ENCODE measurements around the gene TMEM79.

The TMEM79 gene

GRCh38 chr1:156289857-156290256 is 5.7 kb downstream of the TMEM79 start:
- no peak overlapping the region for H3K4me3 ChIP-seq (ENCODE audit: low read depth, low read length)
- H3K36me3 ChIP-seq (ENCODE audit: control insufficient read depth, insufficient read depth, low read length): peaks cover 12% of the 10 kb centered on the region
- H3K4me1 ChIP-seq (ENCODE audit: control insufficient read depth, insufficient read depth, low read length): no peaks in the 10 kb centered on the region
- H3K9me3 ChIP-seq (ENCODE audit: control insufficient read depth, insufficient read depth, low read length): no peaks in the 10 kb centered on the region
- H3K27me3 ChIP-seq (ENCODE audit: control insufficient read depth, insufficient read depth, low read length): no peaks in the 10 kb centered on the region
- H3K9ac ChIP-seq (ENCODE audit: low read depth, low read length): no peak overlapping the region

GRCh38 chr1:156291226-156292061 is 7.3 kb downstream of the TMEM79 start:
- no peaks in the 10 kb centered on the region for H3K4me1 ChIP-seq (ENCODE audit: control insufficient read depth, insufficient read depth, low read length)
- peak overlapping the region; percentile 88 for H3K9ac ChIP-seq (ENCODE audit: low read depth, low read length)
- H3K36me3 ChIP-seq (ENCODE audit: control insufficient read depth, insufficient read depth, low read length): peaks cover 8% of the 10 kb centered on the region
- H3K27me3 ChIP-seq (ENCODE audit: control insufficient read depth, insufficient read depth, low read length): no peaks in the 10 kb centered on the region
- no peaks in the 10 kb centered on the region for H3K9me3 ChIP-seq (ENCODE audit: control insufficient read depth, insufficient read depth, low read length)
- peak overlapping the region; percentile 92 for H3K4me3 ChIP-seq (ENCODE audit: low read depth, low read length)

GRCh38 chr1:156293098-156293434 is 8.9 kb downstream of the TMEM79 start:
- Histone ChIP-seq H3K27me3 (ENCODE audit: control insufficient read depth, insufficient read depth, low read length) (no peaks in the 10 kb centered on the region), H3K9ac (ENCODE audit: low read depth, low read length) (no peak overlapping the region), H3K4me3 (ENCODE audit: low read depth, low read length) (no peak overlapping the region), H3K9me3 (ENCODE audit: control insufficient read depth, insufficient read depth, low read length) (no peaks in the 10 kb centered on the region), H3K36me3 (ENCODE audit: control insufficient read depth, insufficient read depth, low read length) (peaks cover 8% of the 10 kb centered on the region), H3K4me1 (ENCODE audit: control insufficient read depth, insufficient read depth, low read length) (no peaks in the 10 kb centered on the region)

- Histone ChIP-seq H3K9ac (ENCODE audit: low read depth, low read length) (no peak overlapping the region), H3K4me3 (ENCODE audit: low read depth, low read length) (no peak overlapping the region)
Observed at GRCh38 chr1:156293895-156294294, 9.8 kb downstream of the TMEM79 start.

GRCh38 chr1:156295391-156295947 is 11.3 kb downstream of the TMEM79 start, which contains the start of gene GLMP:
GLMP (minus strand) TSS chr1:156295679; CDS start chr1:156295645, 34 bp downstream.
- Histone ChIP-seq H3K36me3 (ENCODE audit: control insufficient read depth, insufficient read depth, low read length) (peaks cover 8% of the 10 kb centered on the region), H3K9me3 (ENCODE audit: control insufficient read depth, insufficient read depth, low read length) (no peaks in the 10 kb centered on the region)

More at GRCh38 chr1:156293895-156294294, 9.8 kb downstream of the TMEM79 start:
- H3K36me3 ChIP-seq (ENCODE audit: control insufficient read depth, insufficient read depth, low read length): peaks cover 8% of the 10 kb centered on the region
- no peaks in the 10 kb centered on the region for H3K27me3 ChIP-seq (ENCODE audit: control insufficient read depth, insufficient read depth, low read length)
- no peaks in the 10 kb centered on the region for H3K9me3 ChIP-seq (ENCODE audit: control insufficient read depth, insufficient read depth, low read length)
- no peaks in the 10 kb centered on the region for H3K4me1 ChIP-seq (ENCODE audit: control insufficient read depth, insufficient read depth, low read length)

GRCh38 chr1:156298852-156299357 is 14.8 kb downstream of the TMEM79 start, which contains the start of gene VHLL:
VHLL (minus strand) TSS chr1:156299307; CDS start chr1:156299189, 118 bp downstream.
- no peaks in the 10 kb centered on the region for H3K27me3 ChIP-seq (ENCODE audit: control insufficient read depth, insufficient read depth, low read length)
- no peaks in the 10 kb centered on the region for H3K4me1 ChIP-seq (ENCODE audit: control insufficient read depth, insufficient read depth, low read length)
- H3K4me3 ChIP-seq (ENCODE audit: low read depth, low read length): no peak within 1 kb of the TSS
- H3K36me3 ChIP-seq (ENCODE audit: control insufficient read depth, insufficient read depth, low read length): peaks cover 1% of the 10 kb centered on the region
- no peaks in the 10 kb centered on the region for H3K9me3 ChIP-seq (ENCODE audit: control insufficient read depth, insufficient read depth, low read length)
- H3K9ac ChIP-seq (ENCODE audit: low read depth, low read length): no peak within 1 kb of the TSS

More at GRCh38 chr1:156295391-156295947, 11.3 kb downstream of the TMEM79 start, which contains the start of gene GLMP:
- Histone ChIP-seq H3K9ac (ENCODE audit: low read depth, low read length) (no peak within 1 kb of the TSS), H3K27me3 (ENCODE audit: control insufficient read depth, insufficient read depth, low read length) (no peaks in the 10 kb centered on the region), H3K4me3 (ENCODE audit: low read depth, low read length) (peak within 1 kb of the TSS; percentile 83), H3K4me1 (ENCODE audit: control insufficient read depth, insufficient read depth, low read length) (no peaks in the 10 kb centered on the region)

GRCh38 chr1:156303241-156303640 is 19.1 kb downstream of the TMEM79 start:
- Histone ChIP-seq H3K36me3 (ENCODE audit: control insufficient read depth, insufficient read depth, low read length) (peaks cover 9% of the 10 kb centered on the region), H3K9me3 (ENCODE audit: control insufficient read depth, insufficient read depth, low read length) (no peaks in the 10 kb centered on the region), H3K4me3 (ENCODE audit: low read depth, low read length) (no peak overlapping the region), H3K9ac (ENCODE audit: low read depth, low read length) (no peak overlapping the region), H3K27me3 (ENCODE audit: control insufficient read depth, insufficient read depth, low read length) (no peaks in the 10 kb centered on the region), H3K4me1 (ENCODE audit: control insufficient read depth, insufficient read depth, low read length) (no peaks in the 10 kb centered on the region)

GRCh38 chr1:156305215-156305614 is 21.1 kb downstream of the TMEM79 start:
- no peaks in the 10 kb centered on the region for H3K4me1 ChIP-seq (ENCODE audit: control insufficient read depth, insufficient read depth, low read length)
- no peak overlapping the region for H3K4me3 ChIP-seq (ENCODE audit: low read depth, low read length)
- peaks cover 28% of the 10 kb centered on the region for H3K36me3 ChIP-seq (ENCODE audit: control insufficient read depth, insufficient read depth, low read length)
- H3K9ac ChIP-seq (ENCODE audit: low read depth, low read length): no peak overlapping the region
- H3K9me3 ChIP-seq (ENCODE audit: control insufficient read depth, insufficient read depth, low read length): no peaks in the 10 kb centered on the region
- no peaks in the 10 kb centered on the region for H3K27me3 ChIP-seq (ENCODE audit: control insufficient read depth, insufficient read depth, low read length)

GRCh38 chr1:156308078-156308477 is 24.0 kb downstream of the TMEM79 start:
- Histone ChIP-seq H3K4me3 (ENCODE audit: low read depth, low read length) (no peak overlapping the region), H3K27me3 (ENCODE audit: control insufficient read depth, insufficient read depth, low read length) (no peaks in the 10 kb centered on the region), H3K9ac (ENCODE audit: low read depth, low read length) (no peak overlapping the region), H3K36me3 (ENCODE audit: control insufficient read depth, insufficient read depth, low read length) (peaks cover 45% of the 10 kb centered on the region), H3K4me1 (ENCODE audit: control insufficient read depth, insufficient read depth, low read length) (no peaks in the 10 kb centered on the region), H3K9me3 (ENCODE audit: control insufficient read depth, insufficient read depth, low read length) (no peaks in the 10 kb centered on the region)

- H3K36me3 ChIP-seq (ENCODE audit: control insufficient read depth, insufficient read depth, low read length): peaks cover 62% of the 10 kb centered on the region
- H3K4me1 ChIP-seq (ENCODE audit: control insufficient read depth, insufficient read depth, low read length): no peaks in the 10 kb centered on the region
- no peak overlapping the region for H3K4me3 ChIP-seq (ENCODE audit: low read depth, low read length)
- no peaks in the 10 kb centered on the region for H3K27me3 ChIP-seq (ENCODE audit: control insufficient read depth, insufficient read depth, low read length)
- H3K9me3 ChIP-seq (ENCODE audit: control insufficient read depth, insufficient read depth, low read length): no peaks in the 10 kb centered on the region
- H3K9ac ChIP-seq (ENCODE audit: low read depth, low read length): no peak overlapping the region
Observed at GRCh38 chr1:156310962-156311361, 26.8 kb downstream of the TMEM79 start.

- H3K27me3 ChIP-seq (ENCODE audit: control insufficient read depth, insufficient read depth, low read length): no peaks in the 10 kb centered on the region
- H3K4me1 ChIP-seq (ENCODE audit: control insufficient read depth, insufficient read depth, low read length): no peaks in the 10 kb centered on the region
- no peak overlapping the region for H3K9ac ChIP-seq (ENCODE audit: low read depth, low read length)
- peaks cover 76% of the 10 kb centered on the region for H3K36me3 ChIP-seq (ENCODE audit: control insufficient read depth, insufficient read depth, low read length)
- no peaks in the 10 kb centered on the region for H3K9me3 ChIP-seq (ENCODE audit: control insufficient read depth, insufficient read depth, low read length)
- H3K4me3 ChIP-seq (ENCODE audit: low read depth, low read length): no peak overlapping the region
Observed at GRCh38 chr1:156316909-156317308, 32.8 kb downstream of the TMEM79 start.

- Histone ChIP-seq H3K9me3 (ENCODE audit: control insufficient read depth, insufficient read depth, low read length) (no peaks in the 10 kb centered on the region), H3K9ac (ENCODE audit: low read depth, low read length) (no peak overlapping the region), H3K27me3 (ENCODE audit: control insufficient read depth, insufficient read depth, low read length) (no peaks in the 10 kb centered on the region), H3K36me3 (ENCODE audit: control insufficient read depth, insufficient read depth, low read length) (peaks cover 71% of the 10 kb centered on the region), H3K4me3 (ENCODE audit: low read depth, low read length) (no peak overlapping the region), H3K4me1 (ENCODE audit: control insufficient read depth, insufficient read depth, low read length) (no peaks in the 10 kb centered on the region)
Observed at GRCh38 chr1:156319664-156320063, 35.5 kb downstream of the TMEM79 start.
